ENCODE results near the gene ZNF580. TPM values are rescaled to one million over a fixed set of nuclear protein-coding genes. Genes with fewer than 3 reads are reported as not detected.

ZNF580 gene
- total RNA-seq, 2 donors from 2014 or later, result 29.7 to 36.1 TPM

DNA sequence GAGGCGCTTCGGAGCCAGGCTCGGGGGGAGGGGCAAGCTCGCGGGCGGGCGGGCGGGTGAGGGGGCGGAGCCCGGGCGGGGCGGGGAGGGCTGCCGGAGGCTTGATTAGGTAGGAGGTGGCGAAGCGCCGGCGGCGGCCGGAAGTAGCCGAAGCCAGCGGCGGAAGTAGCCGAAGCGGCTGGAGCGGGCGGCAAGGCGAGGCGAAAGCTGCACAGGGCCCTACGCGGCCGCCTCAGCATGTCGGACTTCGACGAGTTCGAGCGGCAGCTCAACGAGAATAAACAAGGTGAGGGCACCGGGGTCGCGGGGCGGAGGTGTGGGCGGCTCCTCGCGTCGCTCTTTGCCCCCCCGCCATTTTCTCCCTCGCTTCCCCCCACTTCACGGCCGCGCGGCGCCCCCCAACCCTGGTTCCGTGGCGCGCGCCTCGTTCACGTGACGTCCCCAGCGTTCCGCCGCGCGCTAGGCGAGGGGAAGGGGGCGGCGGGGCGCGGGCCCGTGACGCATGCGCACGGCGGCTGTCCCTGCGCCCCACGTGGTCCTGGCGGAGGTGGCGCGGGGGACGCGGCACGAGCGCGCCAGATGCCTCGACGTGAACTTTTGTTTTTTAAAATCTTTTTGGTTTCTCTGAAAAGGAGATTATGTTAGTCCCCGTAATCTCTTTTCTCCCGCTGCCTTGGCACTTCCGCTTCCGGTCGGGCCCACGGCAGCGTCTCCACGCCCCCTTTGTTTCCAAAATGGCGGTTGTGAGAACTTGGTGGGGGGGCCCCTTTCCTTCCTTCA is 14.3 kb downstream of the ZNF580 start, which contains the start of gene U2AF2:
TSS of gene U2AF2 (plus strand) at position 168 of the 780 bp plus-strand sequence. CDS start at position 238, 70 bp downstream.
- no peaks in the 10 kb centered on the region for H3K27me3 ChIP-seq
- 0% methylated on average over 10 to 83 of the region's 95 CpGs for WGBS, 2 donors
- no peaks in the 10 kb centered on the region for H3K9me3 ChIP-seq
- DNase-seq, result peak; percentile 96 to 97 (median 97)
- peak; percentile 68 for ATAC-seq
- peak within 1 kb of the TSS; percentile 77 to 100 for H3K4me3 ChIP-seq
- H3K27ac ChIP-seq, result peak within 1 kb of the TSS; percentile 99 to 100 (median 99)
- H3K4me1 ChIP-seq, result peaks cover 44% of the 10 kb centered on the region
- H3K36me3 ChIP-seq (replicated peaks in 1 of 2; ENCODE audit: insufficient read depth in 1 of 2, low read depth in 2 of 2), result peaks cover 0 to 2% of the 10 kb centered on the region in 2 donors
- TF ChIP-seq, protein P1, sequence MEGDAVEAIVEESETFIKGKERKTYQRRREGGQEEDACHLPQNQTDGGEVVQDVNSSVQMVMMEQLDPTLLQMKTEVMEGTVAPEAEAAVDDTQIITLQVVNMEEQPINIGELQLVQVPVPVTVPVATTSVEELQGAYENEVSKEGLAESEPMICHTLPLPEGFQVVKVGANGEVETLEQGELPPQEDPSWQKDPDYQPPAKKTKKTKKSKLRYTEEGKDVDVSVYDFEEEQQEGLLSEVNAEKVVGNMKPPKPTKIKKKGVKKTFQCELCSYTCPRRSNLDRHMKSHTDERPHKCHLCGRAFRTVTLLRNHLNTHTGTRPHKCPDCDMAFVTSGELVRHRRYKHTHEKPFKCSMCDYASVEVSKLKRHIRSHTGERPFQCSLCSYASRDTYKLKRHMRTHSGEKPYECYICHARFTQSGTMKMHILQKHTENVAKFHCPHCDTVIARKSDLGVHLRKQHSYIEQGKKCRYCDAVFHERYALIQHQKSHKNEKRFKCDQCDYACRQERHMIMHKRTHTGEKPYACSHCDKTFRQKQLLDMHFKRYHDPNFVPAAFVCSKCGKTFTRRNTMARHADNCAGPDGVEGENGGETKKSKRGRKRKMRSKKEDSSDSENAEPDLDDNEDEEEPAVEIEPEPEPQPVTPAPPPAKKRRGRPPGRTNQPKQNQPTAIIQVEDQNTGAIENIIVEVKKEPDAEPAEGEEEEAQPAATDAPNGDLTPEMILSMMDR (IDR thresholded peaks at IDR 0.05), result peak in 1 of 7 experiments; percentile 2
- TF ChIP-seq POLR2A (IDR thresholded peaks at IDR 0.05), result peak; percentile 49 to 83 (median 75)
- intact Hi-C loops (cut with DNase I), result no loop called here

DNA sequence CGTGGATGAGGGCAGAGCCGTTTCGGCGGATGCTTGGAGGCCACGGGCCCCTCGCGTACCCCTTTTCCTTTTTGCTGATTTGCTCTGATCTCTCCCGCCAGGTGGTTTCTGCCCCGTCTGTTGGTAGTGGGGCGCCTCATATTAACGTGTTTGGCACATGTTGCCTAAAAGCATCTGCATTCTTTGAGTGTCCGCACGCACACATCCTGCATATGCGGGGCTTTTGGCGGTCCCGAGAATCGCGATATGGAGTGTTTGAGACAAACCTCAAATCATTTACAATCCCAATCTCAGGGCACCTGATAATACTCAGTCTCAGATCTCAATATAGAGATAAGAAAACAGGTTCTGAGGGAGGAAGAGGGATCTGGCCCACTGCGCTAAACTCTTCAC is 14.8 kb downstream of the ZNF580 start:
- Histone ChIP-seq H3K4me1 (peaks cover 44% of the 10 kb centered on the region), H3K27ac (peak overlapping the region in 3 of 4 donors; percentile 99 to 100 (median 99)), H3K27me3 (no peaks in the 10 kb centered on the region), H3K36me3 (replicated peaks in 1 of 2; ENCODE audit: insufficient read depth in 1 of 2, low read depth in 2 of 2) (peaks cover 0 to 3% of the 10 kb centered on the region in 2 donors), H3K4me3 (peak overlapping the region; percentile 77 to 100), H3K9me3 (no peaks in the 10 kb centered on the region)
- WGBS, 2 donors, result 0% methylated on average over 14 to 19 of the region's 19 CpGs
- intact Hi-C loops (cut with DNase I), result no loop called here
- no peak for TF ChIP-seq POLR2A (IDR thresholded peaks at IDR 0.05)
- TF ChIP-seq, protein P1 (IDR thresholded peaks at IDR 0.05), result no peak
- no peak for DNase-seq
- ATAC-seq, result no peak

DNA sequence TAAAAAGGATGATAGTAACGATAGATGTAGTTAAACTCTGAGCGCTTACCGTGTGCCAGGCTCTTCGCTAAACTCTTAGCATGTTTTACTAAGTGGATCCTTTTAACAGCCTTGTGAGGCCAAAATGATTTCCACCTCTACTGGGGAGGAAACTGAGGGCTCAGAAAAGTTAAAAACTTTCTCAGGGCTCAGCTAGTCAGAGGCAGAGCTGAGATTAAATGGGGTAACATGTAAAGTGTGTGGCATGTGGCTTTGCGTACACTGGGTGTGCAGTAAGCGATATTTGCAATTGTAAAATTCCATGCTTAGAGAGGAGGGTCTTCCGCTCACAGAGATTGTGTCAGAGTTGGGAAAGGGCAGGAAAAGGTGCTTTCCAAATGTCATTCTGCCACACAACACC is 15.8 kb downstream of the ZNF580 start:
- Histone ChIP-seq H3K4me3 (no peak overlapping the region), H3K4me1 (peaks cover 44% of the 10 kb centered on the region), H3K36me3 (replicated peaks in 1 of 2; ENCODE audit: insufficient read depth in 1 of 2, low read depth in 2 of 2) (peaks cover 0 to 9% of the 10 kb centered on the region in 2 donors), H3K27me3 (no peaks in the 10 kb centered on the region), H3K9me3 (no peaks in the 10 kb centered on the region), H3K27ac (peak overlapping the region in 1 of 4 donors; percentile 30)
- TF ChIP-seq, protein P1 (IDR thresholded peaks at IDR 0.05), result no peak
- TF ChIP-seq POLR2A (IDR thresholded peaks at IDR 0.05), result no peak
- no peak for ATAC-seq
- 35 to 37% methylated on average over 7 of the region's 7 CpGs for WGBS, 2 donors
- DNase-seq, result no peak
- intact Hi-C loops (cut with DNase I), result no loop called here

DNA sequence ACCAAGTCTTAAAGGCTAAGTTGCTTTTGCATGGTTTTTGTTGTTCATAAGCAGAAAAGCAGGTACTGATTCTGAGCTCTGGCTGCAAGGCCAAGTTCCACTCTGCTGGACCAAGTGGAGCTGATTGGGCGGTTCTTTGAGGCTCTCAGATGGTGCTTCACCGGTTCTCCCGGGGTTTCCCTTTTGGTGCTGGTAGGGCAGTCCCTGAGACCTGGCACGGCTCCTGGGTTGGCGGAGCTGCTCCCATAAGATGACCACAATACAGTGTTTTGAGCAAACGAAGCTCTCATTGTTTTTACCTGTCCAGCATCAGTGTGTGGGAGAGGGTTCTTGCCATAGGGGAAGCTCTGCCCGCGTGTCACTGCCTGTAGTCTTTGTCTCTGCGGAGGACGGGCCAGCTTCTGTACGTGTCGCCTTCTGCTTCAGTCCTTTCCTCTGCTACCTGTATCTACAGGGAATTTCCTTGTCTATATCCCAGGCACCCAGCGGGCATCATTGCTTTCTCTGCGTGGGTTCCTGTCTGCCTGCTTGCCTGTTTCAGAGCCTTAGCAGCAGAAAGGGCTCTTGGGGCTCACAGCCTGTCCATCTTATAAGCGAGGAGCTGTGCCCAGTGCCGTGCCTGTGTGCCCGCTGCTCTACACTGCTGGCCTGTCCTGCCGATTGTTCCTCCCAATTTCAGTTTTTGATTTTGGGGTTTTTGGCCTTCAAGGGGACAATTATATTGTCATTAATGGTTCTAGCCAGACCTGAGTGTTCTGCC is 16.4 kb downstream of the ZNF580 start:
- Histone ChIP-seq H3K4me1 (peaks cover 44% of the 10 kb centered on the region), H3K36me3 (replicated peaks in 1 of 2; ENCODE audit: insufficient read depth in 1 of 2, low read depth in 2 of 2) (peaks cover 4 to 13% of the 10 kb centered on the region in 2 donors), H3K27me3 (no peaks in the 10 kb centered on the region), H3K27ac (peak overlapping the region in 2 of 4 donors; percentile 4 to 30), H3K9me3 (no peaks in the 10 kb centered on the region), H3K4me3 (no peak overlapping the region)
- no peak for ATAC-seq
- 12 to 24% methylated on average over 14 to 18 of the region's 18 CpGs for WGBS, 2 donors
- intact Hi-C loops (cut with DNase I), result no loop called here
- DNase-seq, result peak in 3 of 4 donors; percentile 50 to 59 (median 57)
- TF ChIP-seq, protein P1 (IDR thresholded peaks at IDR 0.05), result no peak
- no peak for TF ChIP-seq POLR2A (IDR thresholded peaks at IDR 0.05)
